Measurements from ENCODE around the gene EVI2B. TPM values are rescaled to one million over a fixed set of nuclear protein-coding genes. Genes with fewer than 3 reads are reported as not detected.
"Not testable (repeated sequence)": the region's sequence is repeated elsewhere in the genome, so short reads cannot be mapped to it uniquely, and the experiment has no call there.

EVI2B gene
- total RNA-seq, 2 experiments from 2014 or later, result 49.1 to 52.6 TPM

GRCh38 chr17:31289790-31290189, 24.1 kb downstream of the EVI2B start:
- Mint-ChIP-seq H3K27me3 (ENCODE audit: low read depth) (no peaks in the 10 kb centered on the region), H3K4me3 (no peak overlapping the region), H3K36me3 (ENCODE audit: low read depth) (peaks cover 10% of the 10 kb centered on the region), H3K4me1 (ENCODE audit: low read depth) (peaks cover 9% of the 10 kb centered on the region), H3K9me3 (ENCODE audit: insufficient read depth) (no peaks in the 10 kb centered on the region), H3K27ac (no peak overlapping the region)
- ChIA-PET POLR2A (no interaction called here), CTCF (no interaction called here)
- no peak for ATAC-seq
- DNase-seq, result no peak

- ATAC-seq; DNase-seq; H3K27me3 Mint-ChIP-seq (ENCODE audit: low read depth); POLR2A ChIA-PET; H3K4me1 Mint-ChIP-seq (ENCODE audit: low read depth); CTCF ChIA-PET; H3K9me3 Mint-ChIP-seq (ENCODE audit: insufficient read depth); H3K4me3 Mint-ChIP-seq; H3K36me3 Mint-ChIP-seq (ENCODE audit: low read depth); H3K27ac Mint-ChIP-seq: not testable (repeated sequence)
Measured at GRCh38 chr17:31287932-31288331, 25.9 kb downstream of the EVI2B start.

GRCh38 chr17:31286587-31286986, 27.3 kb downstream of the EVI2B start:
- ChIA-PET CTCF (no interaction called here), POLR2A (no interaction called here)

GRCh38 chr17:31283841-31284240, 30.0 kb downstream of the EVI2B start:
- H3K4me3 Mint-ChIP-seq, result no peak overlapping the region
- H3K27ac Mint-ChIP-seq, result no peak overlapping the region
- DNase-seq (no peak), ATAC-seq (no peak)
- ChIA-PET POLR2A (no interaction called here), CTCF (no interaction called here)
- no peaks in the 10 kb centered on the region for H3K27me3 Mint-ChIP-seq (ENCODE audit: low read depth)
- H3K9me3 Mint-ChIP-seq (ENCODE audit: insufficient read depth), result no peaks in the 10 kb centered on the region
- H3K36me3 Mint-ChIP-seq (ENCODE audit: low read depth), result peaks cover 7% of the 10 kb centered on the region
- H3K4me1 Mint-ChIP-seq (ENCODE audit: low read depth), result peaks cover 2% of the 10 kb centered on the region

More at GRCh38 chr17:31286587-31286986, 27.3 kb downstream of the EVI2B start:
- H3K4me3 Mint-ChIP-seq, result no peak overlapping the region
- H3K4me1 Mint-ChIP-seq (ENCODE audit: low read depth), result peaks cover 8% of the 10 kb centered on the region
- no peaks in the 10 kb centered on the region for H3K9me3 Mint-ChIP-seq (ENCODE audit: insufficient read depth)
- H3K27ac Mint-ChIP-seq, result no peak overlapping the region
- DNase-seq (no peak), ATAC-seq (no peak)
- no peaks in the 10 kb centered on the region for H3K27me3 Mint-ChIP-seq (ENCODE audit: low read depth)
- peaks cover 7% of the 10 kb centered on the region for H3K36me3 Mint-ChIP-seq (ENCODE audit: low read depth)

- ChIA-PET CTCF (no interaction called here), POLR2A (no interaction called here)
- no peaks in the 10 kb centered on the region for H3K4me1 Mint-ChIP-seq (ENCODE audit: low read depth)
- no peaks in the 10 kb centered on the region for H3K36me3 Mint-ChIP-seq (ENCODE audit: low read depth)
- no peak overlapping the region for H3K27ac Mint-ChIP-seq
- ATAC-seq (no peak), DNase-seq (no peak)
- no peaks in the 10 kb centered on the region for H3K27me3 Mint-ChIP-seq (ENCODE audit: low read depth)
- no peaks in the 10 kb centered on the region for H3K9me3 Mint-ChIP-seq (ENCODE audit: insufficient read depth)
- H3K4me3 Mint-ChIP-seq, result no peak overlapping the region
Measured at GRCh38 chr17:31281061-31281460, 32.8 kb downstream of the EVI2B start.

GRCh38 chr17:31279401-31279800, 34.5 kb downstream of the EVI2B start:
- Mint-ChIP-seq H3K36me3 (ENCODE audit: low read depth) (peaks cover 1% of the 10 kb centered on the region), H3K27ac (no peak overlapping the region), H3K4me3 (no peak overlapping the region), H3K27me3 (ENCODE audit: low read depth) (no peaks in the 10 kb centered on the region), H3K4me1 (ENCODE audit: low read depth) (no peaks in the 10 kb centered on the region), H3K9me3 (ENCODE audit: insufficient read depth) (no peaks in the 10 kb centered on the region)
- CTCF ChIA-PET, result interaction anchor here (1.2 to 2.1 kb wide), 2 partner anchors 13 to 94 kb away, joined by 4 to 5 read pairs; no protein-coding TSS in a partner anchor
- ATAC-seq (no peak), DNase-seq (no peak)
- POLR2A ChIA-PET, result no interaction called here

GRCh38 chr17:31275116-31275515, 38.7 kb downstream of the EVI2B start:
- ChIA-PET POLR2A (no interaction called here), CTCF (no interaction called here)
- Mint-ChIP-seq H3K4me3 (no peak overlapping the region), H3K36me3 (ENCODE audit: low read depth) (peaks cover 7% of the 10 kb centered on the region), H3K27me3 (ENCODE audit: low read depth) (no peaks in the 10 kb centered on the region), H3K27ac (no peak overlapping the region), H3K4me1 (ENCODE audit: low read depth) (no peaks in the 10 kb centered on the region), H3K9me3 (ENCODE audit: insufficient read depth) (no peaks in the 10 kb centered on the region)
- DNase-seq (no peak), ATAC-seq (no peak)

GRCh38 chr17:31274252-31274651, 39.6 kb downstream of the EVI2B start:
- no peaks in the 10 kb centered on the region for H3K4me1 Mint-ChIP-seq (ENCODE audit: low read depth)
- H3K36me3 Mint-ChIP-seq (ENCODE audit: low read depth), result peaks cover 7% of the 10 kb centered on the region
- no peaks in the 10 kb centered on the region for H3K27me3 Mint-ChIP-seq (ENCODE audit: low read depth)
- H3K4me3 Mint-ChIP-seq, result no peak overlapping the region
- ChIA-PET CTCF (no interaction called here), POLR2A (no interaction called here)
- ATAC-seq (no peak), DNase-seq (no peak)
- H3K27ac Mint-ChIP-seq, result no peak overlapping the region
- H3K9me3 Mint-ChIP-seq (ENCODE audit: insufficient read depth), result no peaks in the 10 kb centered on the region

- ATAC-seq, result no peak
- Mint-ChIP-seq H3K27ac (no peak overlapping the region), H3K27me3 (ENCODE audit: low read depth) (no peaks in the 10 kb centered on the region), H3K9me3 (ENCODE audit: insufficient read depth) (no peaks in the 10 kb centered on the region), H3K36me3 (ENCODE audit: low read depth) (peaks cover 7% of the 10 kb centered on the region), H3K4me3 (no peak overlapping the region), H3K4me1 (ENCODE audit: low read depth) (no peaks in the 10 kb centered on the region)
- DNase-seq, result no peak
- ChIA-PET CTCF (no interaction called here), POLR2A (no interaction called here)
Measured at GRCh38 chr17:31273516-31273915, 40.3 kb downstream of the EVI2B start.

- no peak overlapping the region for H3K27ac Mint-ChIP-seq
- no peak for DNase-seq
- H3K4me3 Mint-ChIP-seq, result no peak overlapping the region
- no peak for ATAC-seq
- H3K9me3 Mint-ChIP-seq (ENCODE audit: insufficient read depth), result no peaks in the 10 kb centered on the region
- H3K36me3 Mint-ChIP-seq (ENCODE audit: low read depth), result peaks cover 7% of the 10 kb centered on the region
- no peaks in the 10 kb centered on the region for H3K4me1 Mint-ChIP-seq (ENCODE audit: low read depth)
- ChIA-PET CTCF (no interaction called here), POLR2A (no interaction called here)
- no peaks in the 10 kb centered on the region for H3K27me3 Mint-ChIP-seq (ENCODE audit: low read depth)
Measured at GRCh38 chr17:31272803-31273202, 41.1 kb downstream of the EVI2B start.

GRCh38 chr17:31272236-31272635, 41.6 kb downstream of the EVI2B start:
- Mint-ChIP-seq H3K27ac (no peak overlapping the region), H3K4me1 (ENCODE audit: low read depth) (no peaks in the 10 kb centered on the region), H3K27me3 (ENCODE audit: low read depth) (no peaks in the 10 kb centered on the region), H3K9me3 (ENCODE audit: insufficient read depth) (no peaks in the 10 kb centered on the region), H3K4me3 (no peak overlapping the region), H3K36me3 (ENCODE audit: low read depth) (peaks cover 7% of the 10 kb centered on the region)
- ATAC-seq (no peak), DNase-seq (no peak)
- ChIA-PET POLR2A (no interaction called here), CTCF (no interaction called here)

GRCh38 chr17:31269578-31269983, 44.3 kb downstream of the EVI2B start:
- H3K9me3 Mint-ChIP-seq (ENCODE audit: insufficient read depth), result no peaks in the 10 kb centered on the region
- H3K36me3 Mint-ChIP-seq (ENCODE audit: low read depth), result peaks cover 7% of the 10 kb centered on the region
- ChIA-PET POLR2A (no interaction called here), CTCF (interaction anchor here (1.0 kb wide), 2 partner anchors 10 to 103 kb away, joined by 3 read pairs; no protein-coding TSS in a partner anchor)
- no peak for ATAC-seq
- no peak for DNase-seq
- H3K4me1 Mint-ChIP-seq (ENCODE audit: low read depth), result no peaks in the 10 kb centered on the region
- H3K4me3 Mint-ChIP-seq, result no peak overlapping the region
- no peak overlapping the region for H3K27ac Mint-ChIP-seq
- H3K27me3 Mint-ChIP-seq (ENCODE audit: low read depth), result no peaks in the 10 kb centered on the region

GRCh38 chr17:31269036-31269577, 44.7 kb downstream of the EVI2B start:
- Mint-ChIP-seq H3K4me1 (ENCODE audit: low read depth) (no peaks in the 10 kb centered on the region), H3K9me3 (ENCODE audit: insufficient read depth) (no peaks in the 10 kb centered on the region), H3K27me3 (ENCODE audit: low read depth) (no peaks in the 10 kb centered on the region), H3K36me3 (ENCODE audit: low read depth) (peaks cover 4% of the 10 kb centered on the region), H3K4me3 (no peak overlapping the region), H3K27ac (no peak overlapping the region)
- POLR2A ChIA-PET, result no interaction called here
- DNase-seq, result no peak
- no peak for ATAC-seq
- CTCF ChIA-PET, result interaction anchor here (1.0 kb wide), 2 partner anchors 9 to 104 kb away, joined by 3 read pairs; no protein-coding TSS in a partner anchor

Data from activated CD8-positive, alpha-beta T cell treated with anti-CD3 and anti-CD28 coated beads, Interleukin-2, amount 10 ng/mL, durations not matched to agents 7 days and 5 days (primary cell).